Neural progenitor cell (in vitro differentiated cells): ENCODE results near the gene KLRK1. TPM values are rescaled to one million over a fixed set of nuclear protein-coding genes. Genes with fewer than 3 reads are reported as not detected.
"Not testable (repeated sequence)": the region's sequence is repeated elsewhere in the genome, so short reads cannot be mapped to it uniquely, and the experiment has no call there.

Source experiments
- DNase-seq: peaks from one replicate; pipeline ENCODE4 v3.0.0-alpha.2; 2016; ENCODE audit warnings: low spot score
- H2AFZ ChIP-seq: fragments of 200-600 bp; sonication (generic); replicated peaks from 2 replicates; pipeline ENCODE4 v1.6.1; 2016; ENCODE audit warnings: antibody characterized with exemption
- H3F3A ChIP-seq: fragments of 200-600 bp; sonication (generic); 2 replicates; pipeline ENCODE4 v1.6.1; 2016; ENCODE audit warnings: antibody characterized with exemption, low read depth
- H3K27ac ChIP-seq: fragments of 200-600 bp; sonication (generic); 2 replicates; pipeline ENCODE4 v1.5.1; 2016; ENCODE audit warnings: mild to moderate bottlenecking
- H3K27me3 ChIP-seq: fragments of 200-600 bp; sonication (generic); 2 replicates; pipeline ENCODE4 v1.6.1; 2016; ENCODE audit warnings: mild to moderate bottlenecking, moderate library complexity
- H3K36me3 ChIP-seq: fragments of 200-600 bp; sonication (generic); 2 replicates; pipeline ENCODE4 v1.5.1; 2016
- H3K4me1 ChIP-seq: fragments of 200-600 bp; sonication (generic); 2 replicates; pipeline ENCODE4 v1.6.1; 2016; ENCODE audit warnings: mixed run types
- H3K4me2 ChIP-seq: fragments of 200-600 bp; sonication (generic); 2 replicates; pipeline ENCODE4 v1.6.1; 2016
- H3K4me3 ChIP-seq: fragments of 200-600 bp; sonication (generic); 2 replicates; pipeline ENCODE4 v1.5.1; 2016
- H3K79me2 ChIP-seq: fragments of 200-600 bp; sonication (generic); 2 replicates; pipeline ENCODE4 v1.6.1; 2016; ENCODE audit warnings: low read depth
- H3K9ac ChIP-seq: fragments of 200-600 bp; sonication (generic); 2 replicates; pipeline ENCODE4 v1.6.1; 2016
- H3K9me3 ChIP-seq: fragments of 200-600 bp; sonication (generic); 2 replicates; pipeline ENCODE4 v1.5.1; 2016; ENCODE audit warnings: low read depth
- H4K20me1 ChIP-seq: fragments of 200-600 bp; sonication (generic); 2 replicates; pipeline ENCODE4 v1.6.1; 2016; ENCODE audit warnings: low read depth
- H3K27ac Mint-ChIP-seq: 3 replicates; pipeline ENCODE4 v1.8.0; 2021; ENCODE audit warnings: mixed read lengths
- H3K27me3 Mint-ChIP-seq: 2 replicates; pipeline ENCODE4 v1.8.0; 2022; ENCODE audit warnings: low read depth, mild to moderate bottlenecking, inconsistent platforms, moderate library complexity, mixed read lengths; ENCODE audit not compliant: insufficient read depth
- H3K36me3 Mint-ChIP-seq: 3 replicates; pipeline ENCODE4 v1.8.0; 2021; ENCODE audit warnings: mixed read lengths
- H3K4me1 Mint-ChIP-seq: 3 replicates; pipeline ENCODE4 v1.8.0; 2021; ENCODE audit warnings: mixed read lengths
- H3K4me3 Mint-ChIP-seq: 3 replicates; pipeline ENCODE4 v1.8.0; 2021; ENCODE audit warnings: mild to moderate bottlenecking, moderate library complexity, mixed read lengths
- H3K9me3 Mint-ChIP-seq: 3 replicates; pipeline ENCODE4 v1.8.0; 2020; ENCODE audit warnings: mixed read lengths
- CTCF ChIP-seq: fragments of 200-600 bp; sonication (generic); IDR thresholded peaks from 2 replicates; pipeline ENCODE4 v1.5.1; 2017; ENCODE audit warnings: antibody characterized with exemption, mild to moderate bottlenecking
- EZH2 ChIP-seq: fragments of 200-600 bp; sonication (generic); IDR thresholded peaks from 2 replicates; pipeline ENCODE4 v1.6.1; 2017; ENCODE audit warnings: antibody characterized with exemption, mild to moderate bottlenecking, moderate library complexity
- EZH2phosphoT487 ChIP-seq: fragments of 200-600 bp; sonication (generic); IDR thresholded peaks from 2 replicates; pipeline ENCODE4 v1.6.1; 2017; ENCODE audit warnings: antibody characterized with exemption
- total RNA-seq: library from RNA; depleted of rRNA; stranded (reverse); fragments of >200 nt; gene quantifications from 2 replicates; pipeline ENCODE4 v1.2.3, GENCODE V29; 2015; ENCODE audit warnings: low replicate concordance

KLRK1 gene
- total RNA-seq, 1 donor from 2014 or later, result not detected

GRCh38 chr12:10381928-10382628 lies 7.8 kb downstream of the KLRK1 start:
- Histone ChIP-seq H3K4me3 (no peak overlapping the region), H3K4me2 (no peak overlapping the region), H2AFZ (no peak overlapping the region), H4K20me1 (no peaks in the 10 kb centered on the region), H3K4me1 (no peaks in the 10 kb centered on the region), H3F3A (no peaks in the 10 kb centered on the region), H3K9ac (no peak overlapping the region), H3K27ac (no peak overlapping the region), H3K36me3 (no peaks in the 10 kb centered on the region), H3K9me3 (no peaks in the 10 kb centered on the region), H3K79me2 (no peaks in the 10 kb centered on the region), H3K27me3 (no peaks in the 10 kb centered on the region)
- H3K27me3 Mint-ChIP-seq, result no peaks in the 10 kb centered on the region
- H3K36me3 Mint-ChIP-seq, result no peaks in the 10 kb centered on the region
- no peaks in the 10 kb centered on the region for H3K4me1 Mint-ChIP-seq
- no peak for TF ChIP-seq EZH2
- TF ChIP-seq EZH2phosphoT487, result no peak
- no peak for TF ChIP-seq CTCF
- no peak for DNase-seq
- H3K9me3 Mint-ChIP-seq, result no peaks in the 10 kb centered on the region
- H3K27ac Mint-ChIP-seq, result no peak overlapping the region
- H3K4me3 Mint-ChIP-seq, result no peak overlapping the region

DNA sequence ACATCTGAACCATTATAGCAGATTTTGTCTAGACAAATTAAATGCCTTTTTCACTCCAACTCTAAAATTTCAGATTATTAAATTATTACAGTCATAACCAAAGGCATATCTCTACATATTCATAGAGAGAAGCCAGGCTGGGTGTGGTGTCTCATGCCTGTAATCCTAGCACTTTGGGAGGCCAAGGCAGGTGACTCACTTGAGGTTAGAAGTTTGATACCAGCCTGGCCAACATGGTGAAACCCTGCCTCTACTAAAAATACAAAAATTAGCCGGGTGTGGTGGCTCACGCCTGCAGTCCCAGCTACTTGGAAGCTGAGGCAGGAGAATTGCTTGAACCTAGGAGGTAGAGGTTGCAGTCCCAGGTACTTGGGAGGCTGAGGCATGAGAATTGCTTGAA lies 11.1 kb downstream of the KLRK1 start:
- H3K4me2 ChIP-seq, H3K27me3 Mint-ChIP-seq, H3K9me3 ChIP-seq, H3K9ac ChIP-seq, H3K27ac ChIP-seq, H4K20me1 ChIP-seq, H3K4me3 Mint-ChIP-seq, H3F3A ChIP-seq, H2AFZ ChIP-seq, DNase-seq, H3K4me1 Mint-ChIP-seq, H3K4me3 ChIP-seq, H3K27ac Mint-ChIP-seq, H3K79me2 ChIP-seq, H3K9me3 Mint-ChIP-seq, H3K27me3 ChIP-seq, H3K4me1 ChIP-seq, H3K36me3 ChIP-seq, H3K36me3 Mint-ChIP-seq: not testable (repeated sequence)

DNA sequence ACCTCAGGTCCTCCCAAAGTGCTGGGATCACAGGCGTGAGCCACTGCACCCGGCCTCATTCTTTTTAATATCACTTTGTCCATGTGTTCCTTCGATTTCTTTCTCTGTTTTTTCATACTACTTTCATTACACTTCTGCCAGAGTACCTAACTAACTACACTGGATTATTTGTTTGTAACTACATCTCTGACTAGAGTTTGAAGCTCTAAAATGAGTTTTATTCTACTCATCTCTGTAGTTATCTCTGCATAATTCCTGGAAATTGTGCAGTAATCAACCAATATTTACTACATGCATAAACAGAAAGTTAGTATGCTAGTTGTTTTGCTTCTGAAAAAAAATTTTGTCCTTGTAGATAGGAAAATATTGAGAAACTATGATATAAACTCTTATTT lies 15.2 kb downstream of the KLRK1 start:
- Histone ChIP-seq H3K9ac (no peak overlapping the region), H3F3A (no peaks in the 10 kb centered on the region), H3K79me2 (no peaks in the 10 kb centered on the region), H3K4me1 (peaks cover 10% of the 10 kb centered on the region), H3K27me3 (no peaks in the 10 kb centered on the region), H2AFZ (no peak overlapping the region), H3K4me3 (no peak overlapping the region), H4K20me1 (no peaks in the 10 kb centered on the region), H3K27ac (no peak overlapping the region), H3K9me3 (no peaks in the 10 kb centered on the region), H3K4me2 (no peak overlapping the region), H3K36me3 (no peaks in the 10 kb centered on the region)
- H3K27ac Mint-ChIP-seq, result no peak overlapping the region
- no peaks in the 10 kb centered on the region for H3K36me3 Mint-ChIP-seq
- H3K4me1 Mint-ChIP-seq, result peaks cover 10% of the 10 kb centered on the region
- TF ChIP-seq EZH2phosphoT487, result no peak
- TF ChIP-seq CTCF, result no peak
- no peak for TF ChIP-seq EZH2
- H3K27me3 Mint-ChIP-seq, result peaks cover 3% of the 10 kb centered on the region
- no peaks in the 10 kb centered on the region for H3K9me3 Mint-ChIP-seq
- DNase-seq, result no peak
- no peak overlapping the region for H3K4me3 Mint-ChIP-seq

GRCh38 chr12:10372559-10372958 lies 17.3 kb downstream of the KLRK1 start:
- H3K27ac Mint-ChIP-seq, result no peak overlapping the region

DNA sequence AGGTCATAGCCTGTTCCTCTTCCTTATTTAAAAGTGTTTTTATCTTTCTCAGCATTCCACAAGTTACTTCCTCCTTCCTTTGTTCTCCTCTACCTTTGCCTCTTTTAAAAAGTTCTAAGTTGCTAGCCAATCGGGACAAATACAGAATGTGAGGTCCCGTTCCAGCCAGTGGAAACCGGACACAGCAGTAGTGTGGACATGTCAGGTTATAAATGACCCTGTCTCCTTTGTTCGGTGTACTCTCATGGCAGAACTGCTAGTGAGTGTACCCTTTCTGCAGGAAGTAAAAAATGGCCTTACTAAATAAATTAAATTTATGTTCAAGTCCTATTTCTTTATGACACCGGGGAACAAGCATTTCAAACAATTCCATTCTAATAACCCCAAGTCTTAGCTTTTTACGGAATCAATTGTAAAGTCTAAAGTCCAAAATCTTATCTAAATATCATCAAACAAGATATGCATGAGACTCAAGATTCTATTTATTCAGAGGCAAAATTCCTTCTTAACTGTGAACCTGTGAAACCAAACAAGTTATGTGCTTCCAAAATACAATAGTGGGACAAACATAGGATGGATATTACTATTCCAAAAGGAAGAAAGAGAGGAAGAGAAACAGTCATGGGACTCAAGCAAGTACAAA lies 17.8 kb downstream of the KLRK1 start:
- Histone ChIP-seq H3K4me1 (peaks cover 10% of the 10 kb centered on the region), H2AFZ (peak overlapping the region; percentile 57)
- not testable (repeated sequence) for H3K27me3 ChIP-seq, H3K4me2 ChIP-seq, H3K4me3 ChIP-seq, H3K9ac ChIP-seq, H4K20me1 ChIP-seq, H3K27me3 Mint-ChIP-seq, H3K36me3 ChIP-seq, H3K27ac Mint-ChIP-seq, H3K9me3 ChIP-seq, H3K36me3 Mint-ChIP-seq, H3K27ac ChIP-seq, H3K4me3 Mint-ChIP-seq, H3K79me2 ChIP-seq, H3F3A ChIP-seq, H3K9me3 Mint-ChIP-seq, DNase-seq
- peaks cover 14% of the 10 kb centered on the region for H3K4me1 Mint-ChIP-seq

More at GRCh38 chr12:10372559-10372958, 17.3 kb downstream of the KLRK1 start:
- no peak overlapping the region for H3K4me3 ChIP-seq
- peaks cover 2% of the 10 kb centered on the region for H3K36me3 Mint-ChIP-seq
- no peaks in the 10 kb centered on the region for H4K20me1 ChIP-seq
- H3K9me3 Mint-ChIP-seq, result peaks cover 6% of the 10 kb centered on the region
- H3K36me3 ChIP-seq, result no peaks in the 10 kb centered on the region
- no peak for DNase-seq
- H3K79me2 ChIP-seq, result no peaks in the 10 kb centered on the region
- no peak overlapping the region for H3K9ac ChIP-seq
- no peak for TF ChIP-seq CTCF
- TF ChIP-seq EZH2phosphoT487, result no peak
- TF ChIP-seq EZH2, result no peak
- no peak overlapping the region for H3K4me3 Mint-ChIP-seq
- peaks cover 10% of the 10 kb centered on the region for H3K4me1 ChIP-seq
- peaks cover 3% of the 10 kb centered on the region for H3K27me3 Mint-ChIP-seq
- no peaks in the 10 kb centered on the region for H3F3A ChIP-seq
- no peaks in the 10 kb centered on the region for H3K9me3 ChIP-seq
- no peak overlapping the region for H3K4me2 ChIP-seq
- H3K27ac ChIP-seq, result no peak overlapping the region
- no peaks in the 10 kb centered on the region for H3K27me3 ChIP-seq
- peaks cover 14% of the 10 kb centered on the region for H3K4me1 Mint-ChIP-seq
- peak overlapping the region; percentile 57 for H2AFZ ChIP-seq
